Peyer's patch (tissue), 4 donors: ENCODE data around the gene GNAL. TPM values are rescaled to one million over a fixed set of nuclear protein-coding genes. Genes with fewer than 3 reads are reported as not detected.

Experiments used
- DNase-seq, 3 donors: peaks; one replicate each; pipeline ENCODE4 v3.0.0-alpha.2; 2017 to 2019
- H3K27ac ChIP-seq, 4 donors: fragments of 200-600 bp; sonication (generic); one replicate each; pipeline ENCODE4 v1.5.1; 2016 to 2019
- H3K27me3 ChIP-seq, 2 donors: fragments of 200-600 bp; sonication (generic); one replicate each; pipeline ENCODE4 v1.5.1; 2019
- H3K36me3 ChIP-seq, 3 donors: fragments of 200-600 bp; sonication (generic); one replicate each; pipeline ENCODE4 v1.5.1; 2016 to 2019
- H3K4me1 ChIP-seq, 4 donors: fragments of 200-600 bp; sonication (generic); one replicate each; pipeline ENCODE4 v1.5.1; 2016 to 2019
- H3K4me3 ChIP-seq, 4 donors: fragments of 200-600 bp; sonication (generic); 1 replicate in 3 of 4; 2 replicates in 1 of 4; pipeline ENCODE4 v1.5.1; 2016 to 2019; ENCODE audit warnings: mild to moderate bottlenecking in 1 of 4
- H3K9me3 ChIP-seq, 4 donors: fragments of 200-600 bp; sonication (generic); one replicate each; pipeline ENCODE4 v1.5.1; 2016 to 2019; ENCODE audit warnings: mild to moderate bottlenecking in 1 of 4
- POLR2A ChIP-seq, 2 donors: fragments of 450-650 bp; IDR thresholded peaks; one replicate each; pipeline ENCODE4 v1.5.1; 2017; ENCODE audit warnings: antibody characterized with exemption in 2 of 2, mild to moderate bottlenecking in 2 of 2, moderate library complexity in 2 of 2
- total RNA-seq, 4 donors: library from RNA; depleted of rRNA; stranded (reverse); fragments of >200 nt; gene quantifications; one replicate each; pipeline ENCODE4 v1.1.0, GENCODE V29; 2016
- TF ChIP-seq, protein P1 (sequence below), 6 experiments: fragments of 450-650 bp in 4 of 6; fragments of 200-600 bp in 2 of 6; sonication (generic) in 1 of 6; IDR thresholded peaks; one replicate each; pipeline ENCODE4 v1.5.1; 2017 to 2019; ENCODE audit warnings: antibody characterized with exemption in 6 of 6, mild to moderate bottlenecking in 3 of 6, moderate library complexity in 1 of 6

GNAL gene
- total RNA-seq, 4 donors from 2014 or later, result 2.5 to 7.4 (median 3.6) TPM

DNA sequence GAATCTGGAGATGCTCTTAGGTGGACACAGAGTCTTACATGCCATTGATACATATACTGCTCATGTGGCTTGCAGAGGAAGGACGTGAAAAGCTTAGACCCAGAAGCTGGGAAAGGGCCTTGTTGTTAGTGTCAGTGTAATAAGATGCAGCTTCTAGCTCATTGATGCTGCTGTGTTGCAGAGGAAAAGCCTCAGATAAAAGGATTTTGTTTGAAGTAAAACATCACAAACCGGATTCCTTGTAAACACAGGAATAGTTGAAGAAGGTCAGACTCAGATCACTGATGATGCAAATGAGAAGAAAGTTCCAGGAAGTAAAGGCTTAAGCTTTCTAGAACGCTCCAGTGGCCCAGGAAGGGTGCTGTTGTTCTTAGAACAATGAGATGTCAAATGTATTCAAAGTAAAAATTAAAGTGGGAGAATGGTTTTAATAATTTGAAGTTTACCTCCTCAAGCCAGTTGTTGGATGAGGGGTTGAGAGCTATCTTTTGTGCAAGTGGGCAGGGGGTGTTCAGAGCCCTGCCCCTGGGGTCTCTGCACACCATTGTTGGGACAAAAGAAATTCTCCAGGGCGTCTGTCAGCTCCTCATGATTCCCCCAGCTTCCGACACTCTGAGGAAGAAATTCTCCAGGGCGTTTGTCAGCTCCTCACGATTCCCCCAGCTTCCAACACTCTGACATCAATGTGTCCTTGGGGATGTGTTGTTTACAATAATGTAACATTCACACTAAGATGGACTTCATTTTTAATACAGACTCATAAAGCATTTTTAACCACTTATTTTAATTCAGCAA lies 100.8 kb downstream of the GNAL start:
- TF ChIP-seq POLR2A (IDR thresholded peaks at IDR 0.05), result no peak
- TF ChIP-seq, protein P1, sequence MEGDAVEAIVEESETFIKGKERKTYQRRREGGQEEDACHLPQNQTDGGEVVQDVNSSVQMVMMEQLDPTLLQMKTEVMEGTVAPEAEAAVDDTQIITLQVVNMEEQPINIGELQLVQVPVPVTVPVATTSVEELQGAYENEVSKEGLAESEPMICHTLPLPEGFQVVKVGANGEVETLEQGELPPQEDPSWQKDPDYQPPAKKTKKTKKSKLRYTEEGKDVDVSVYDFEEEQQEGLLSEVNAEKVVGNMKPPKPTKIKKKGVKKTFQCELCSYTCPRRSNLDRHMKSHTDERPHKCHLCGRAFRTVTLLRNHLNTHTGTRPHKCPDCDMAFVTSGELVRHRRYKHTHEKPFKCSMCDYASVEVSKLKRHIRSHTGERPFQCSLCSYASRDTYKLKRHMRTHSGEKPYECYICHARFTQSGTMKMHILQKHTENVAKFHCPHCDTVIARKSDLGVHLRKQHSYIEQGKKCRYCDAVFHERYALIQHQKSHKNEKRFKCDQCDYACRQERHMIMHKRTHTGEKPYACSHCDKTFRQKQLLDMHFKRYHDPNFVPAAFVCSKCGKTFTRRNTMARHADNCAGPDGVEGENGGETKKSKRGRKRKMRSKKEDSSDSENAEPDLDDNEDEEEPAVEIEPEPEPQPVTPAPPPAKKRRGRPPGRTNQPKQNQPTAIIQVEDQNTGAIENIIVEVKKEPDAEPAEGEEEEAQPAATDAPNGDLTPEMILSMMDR (IDR thresholded peaks at IDR 0.05), result no peak
- Histone ChIP-seq H3K36me3 (no peaks in the 10 kb centered on the region), H3K27me3 (no peaks in the 10 kb centered on the region), H3K4me3 (no peak overlapping the region), H3K9me3 (no peaks in the 10 kb centered on the region), H3K4me1 (no peaks in the 10 kb centered on the region), H3K27ac (no peak overlapping the region)
- no peak for DNase-seq

DNA sequence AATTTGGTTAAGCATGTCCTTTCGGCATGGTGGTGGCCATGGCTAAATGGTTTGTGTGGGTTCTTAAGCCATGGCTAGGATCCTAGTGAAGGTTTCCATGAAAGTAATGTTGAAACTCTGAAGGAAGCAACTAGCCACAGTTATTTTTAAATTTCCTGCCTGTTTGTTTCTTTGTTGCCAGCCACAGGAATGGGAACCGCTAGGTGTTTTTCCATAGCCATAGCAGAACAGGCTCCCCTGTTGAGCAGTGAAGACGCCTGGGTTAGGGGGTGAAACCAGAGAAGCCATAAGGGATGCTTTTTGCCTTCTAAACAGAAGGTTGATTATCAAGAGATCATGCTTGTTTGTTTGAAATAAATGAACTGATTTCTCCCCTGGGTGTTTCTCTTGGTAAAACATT lies 102.1 kb downstream of the GNAL start:
- no peak for TF ChIP-seq POLR2A (IDR thresholded peaks at IDR 0.05)
- TF ChIP-seq, protein P1 (IDR thresholded peaks at IDR 0.05), result no peak
- no peak for DNase-seq
- no peaks in the 10 kb centered on the region for H3K36me3 ChIP-seq

GRCh38 chr18:11792632-11793031 lies 103.6 kb downstream of the GNAL start:
- DNase-seq, result no peak
- TF ChIP-seq POLR2A (IDR thresholded peaks at IDR 0.05), result no peak
- TF ChIP-seq, protein P1 (IDR thresholded peaks at IDR 0.05), result no peak
- H3K27ac ChIP-seq, result no peak overlapping the region

More for the DNA sequence above, 102.1 kb downstream of the GNAL start:
- Histone ChIP-seq H3K4me3 (no peak overlapping the region), H3K9me3 (no peaks in the 10 kb centered on the region), H3K27me3 (no peaks in the 10 kb centered on the region), H3K27ac (no peak overlapping the region), H3K4me1 (no peaks in the 10 kb centered on the region)

DNA sequence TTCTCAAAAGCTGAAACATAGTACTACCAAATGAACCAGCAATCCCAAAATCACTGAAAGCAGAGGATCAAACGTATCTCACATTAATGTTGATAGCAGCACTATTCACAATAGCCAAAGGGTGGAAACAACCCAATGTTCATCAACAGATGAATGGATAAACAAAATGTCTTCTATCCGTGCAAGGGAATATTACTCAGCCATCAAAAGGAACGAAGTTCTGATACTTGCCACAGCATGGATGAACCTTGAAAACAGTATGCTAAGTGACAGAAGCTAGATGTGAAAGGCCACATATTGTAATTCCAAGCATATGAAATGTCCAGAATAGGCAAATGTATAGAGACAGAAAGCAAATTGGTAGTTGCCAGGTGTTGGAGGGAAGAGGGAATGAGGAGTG lies 105.1 kb downstream of the GNAL start:
- DNase-seq, result no peak
- Histone ChIP-seq H3K9me3 (no peaks in the 10 kb centered on the region), H3K27me3 (no peaks in the 10 kb centered on the region), H3K4me3 (no peak overlapping the region), H3K36me3 (no peaks in the 10 kb centered on the region), H3K4me1 (no peaks in the 10 kb centered on the region), H3K27ac (no peak overlapping the region)
- TF ChIP-seq, protein P1 (IDR thresholded peaks at IDR 0.05), result no peak
- no peak for TF ChIP-seq POLR2A (IDR thresholded peaks at IDR 0.05)

More at GRCh38 chr18:11792632-11793031, 103.6 kb downstream of the GNAL start:
- Histone ChIP-seq H3K4me1 (no peaks in the 10 kb centered on the region), H3K27me3 (no peaks in the 10 kb centered on the region), H3K9me3 (no peaks in the 10 kb centered on the region), H3K4me3 (no peak overlapping the region), H3K36me3 (no peaks in the 10 kb centered on the region)

- Histone ChIP-seq H3K9me3 (no peaks in the 10 kb centered on the region), H3K4me3 (no peak overlapping the region), H3K27ac (no peak overlapping the region), H3K27me3 (no peaks in the 10 kb centered on the region), H3K4me1 (no peaks in the 10 kb centered on the region), H3K36me3 (no peaks in the 10 kb centered on the region)
- no peak for TF ChIP-seq POLR2A (IDR thresholded peaks at IDR 0.05)
- TF ChIP-seq, protein P1 (IDR thresholded peaks at IDR 0.05), result no peak
- DNase-seq, result no peak
Measured at GRCh38 chr18:11795916-11796315, 106.9 kb downstream of the GNAL start.
